ENCODE measurements around the gene SLC5A6.

DNA sequence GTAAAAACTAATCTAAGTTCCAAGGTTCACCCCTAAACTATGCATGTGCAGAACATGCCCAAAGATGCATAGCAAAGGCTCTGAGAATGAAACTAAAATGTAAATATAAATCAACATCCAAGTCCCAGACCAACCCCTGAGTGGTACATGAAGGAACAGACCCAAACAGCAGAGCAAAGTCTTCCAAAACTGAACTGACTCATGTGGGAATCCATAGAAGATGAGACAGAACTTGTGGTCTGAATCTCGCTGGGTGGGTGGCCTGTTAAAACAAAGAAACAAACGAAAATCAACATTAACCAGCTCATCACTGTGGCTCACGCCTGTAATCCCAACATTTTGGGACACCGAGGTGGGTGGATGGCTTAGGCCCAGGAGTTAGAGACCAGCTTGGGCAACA is 29.7 kb downstream of the SLC5A6 start:
- no peak for TF ChIP-seq POLR2A (IDR thresholded peaks at IDR 0.05)
- TF ChIP-seq, protein P1, sequence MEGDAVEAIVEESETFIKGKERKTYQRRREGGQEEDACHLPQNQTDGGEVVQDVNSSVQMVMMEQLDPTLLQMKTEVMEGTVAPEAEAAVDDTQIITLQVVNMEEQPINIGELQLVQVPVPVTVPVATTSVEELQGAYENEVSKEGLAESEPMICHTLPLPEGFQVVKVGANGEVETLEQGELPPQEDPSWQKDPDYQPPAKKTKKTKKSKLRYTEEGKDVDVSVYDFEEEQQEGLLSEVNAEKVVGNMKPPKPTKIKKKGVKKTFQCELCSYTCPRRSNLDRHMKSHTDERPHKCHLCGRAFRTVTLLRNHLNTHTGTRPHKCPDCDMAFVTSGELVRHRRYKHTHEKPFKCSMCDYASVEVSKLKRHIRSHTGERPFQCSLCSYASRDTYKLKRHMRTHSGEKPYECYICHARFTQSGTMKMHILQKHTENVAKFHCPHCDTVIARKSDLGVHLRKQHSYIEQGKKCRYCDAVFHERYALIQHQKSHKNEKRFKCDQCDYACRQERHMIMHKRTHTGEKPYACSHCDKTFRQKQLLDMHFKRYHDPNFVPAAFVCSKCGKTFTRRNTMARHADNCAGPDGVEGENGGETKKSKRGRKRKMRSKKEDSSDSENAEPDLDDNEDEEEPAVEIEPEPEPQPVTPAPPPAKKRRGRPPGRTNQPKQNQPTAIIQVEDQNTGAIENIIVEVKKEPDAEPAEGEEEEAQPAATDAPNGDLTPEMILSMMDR (IDR thresholded peaks at IDR 0.05), result no peak
